ENCODE results near the gene LPAR1. TPM values are rescaled to one million over a fixed set of nuclear protein-coding genes. Genes with fewer than 3 reads are reported as not detected.

LPAR1 gene, protein sequence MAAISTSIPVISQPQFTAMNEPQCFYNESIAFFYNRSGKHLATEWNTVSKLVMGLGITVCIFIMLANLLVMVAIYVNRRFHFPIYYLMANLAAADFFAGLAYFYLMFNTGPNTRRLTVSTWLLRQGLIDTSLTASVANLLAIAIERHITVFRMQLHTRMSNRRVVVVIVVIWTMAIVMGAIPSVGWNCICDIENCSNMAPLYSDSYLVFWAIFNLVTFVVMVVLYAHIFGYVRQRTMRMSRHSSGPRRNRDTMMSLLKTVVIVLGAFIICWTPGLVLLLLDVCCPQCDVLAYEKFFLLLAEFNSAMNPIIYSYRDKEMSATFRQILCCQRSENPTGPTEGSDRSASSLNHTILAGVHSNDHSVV
- 10.4 TPM for polyA plus RNA-seq (2012; ENCODE audit: insufficient read depth, insufficient read length, low read depth)

DNA sequence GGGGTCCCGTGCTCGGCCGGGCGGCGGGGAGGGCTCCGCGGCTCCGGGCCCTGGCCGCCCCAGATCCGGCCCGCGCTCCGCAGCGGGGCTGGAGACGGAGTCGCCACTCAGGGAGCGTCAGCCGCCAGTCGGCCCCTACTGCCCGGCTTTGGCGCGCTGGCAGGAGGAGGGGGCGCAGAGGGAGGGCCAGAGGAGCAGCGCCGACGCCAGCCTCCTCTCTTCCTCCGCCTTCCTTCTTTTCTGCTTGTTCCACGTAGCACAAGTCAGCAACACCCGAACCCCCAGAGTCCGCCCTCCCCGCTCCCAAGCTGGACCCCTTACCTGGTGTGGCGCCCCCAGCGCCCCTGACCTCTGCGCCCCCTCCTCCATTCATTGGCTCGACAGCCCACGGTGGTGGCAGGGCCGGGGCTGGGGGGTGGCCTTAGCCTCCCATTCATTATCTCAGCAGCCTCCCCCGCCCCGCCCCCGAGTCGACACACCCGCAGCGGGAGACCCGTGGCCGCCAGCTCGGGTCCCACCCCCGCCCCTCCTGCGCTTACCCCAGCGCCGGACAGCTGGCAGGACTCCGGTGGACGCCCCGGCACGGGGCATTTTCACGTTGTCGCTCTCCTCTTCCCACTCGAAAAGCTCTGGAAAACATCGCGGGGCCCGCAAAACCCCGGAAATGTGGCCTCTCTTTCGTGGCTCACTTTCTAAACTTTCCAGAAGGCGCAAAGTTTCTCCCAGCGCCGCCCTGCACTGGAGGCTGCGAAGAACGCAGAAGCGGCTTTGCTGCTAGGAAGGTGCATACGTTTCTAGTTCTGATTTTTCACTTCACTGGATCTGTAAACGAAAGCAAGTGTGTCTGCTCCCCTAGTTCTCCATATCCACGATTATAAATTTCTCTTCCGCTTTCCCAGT is at the start of gene LPAR1:
Gene LPAR1 (minus strand): TSS at position 140 of the 900 bp plus-strand sequence. CDS start 66,353 bp downstream, outside the sequence.
- TF ChIP-seq CTCF (IDR thresholded peaks at IDR 0.05; ENCODE audit: low read depth, low read length) = no peak
- peak within 1 kb of the TSS; percentile 68 for H3K4me3 ChIP-seq (ENCODE audit: low read depth, low read length)
- no peaks in the 10 kb centered on the region for H3K36me3 ChIP-seq
- peaks cover 9% of the 10 kb centered on the region for H3K4me1 ChIP-seq
- H3K9me3 ChIP-seq = no peaks in the 10 kb centered on the region
- H3K27me3 ChIP-seq = no peaks in the 10 kb centered on the region
- peak; percentile 64 for DNase-seq

- no peaks in the 10 kb centered on the region for H3K27me3 ChIP-seq
- no peak overlapping the region for H3K4me3 ChIP-seq (ENCODE audit: low read depth, low read length)
- H3K4me1 ChIP-seq = no peaks in the 10 kb centered on the region
- no peak for DNase-seq
- no peaks in the 10 kb centered on the region for H3K9me3 ChIP-seq
- TF ChIP-seq CTCF (IDR thresholded peaks at IDR 0.05; ENCODE audit: low read depth, low read length) = no peak
- no peaks in the 10 kb centered on the region for H3K36me3 ChIP-seq
These were observed 40.2 kb upstream of the LPAR1 start for GRCh38 chr9:111078391-111079038.

GRCh38 chr9:111076519-111076918 is 38.2 kb upstream of the LPAR1 start:
- Histone ChIP-seq H3K4me1 (no peaks in the 10 kb centered on the region), H3K36me3 (no peaks in the 10 kb centered on the region), H3K27me3 (no peaks in the 10 kb centered on the region), H3K4me3 (ENCODE audit: low read depth, low read length) (no peak overlapping the region), H3K9me3 (no peaks in the 10 kb centered on the region)
- no peak for DNase-seq
- no peak for TF ChIP-seq CTCF (IDR thresholded peaks at IDR 0.05; ENCODE audit: low read depth, low read length)

- Histone ChIP-seq H3K36me3 (no peaks in the 10 kb centered on the region), H3K9me3 (no peaks in the 10 kb centered on the region), H3K4me1 (no peaks in the 10 kb centered on the region), H3K4me3 (ENCODE audit: low read depth, low read length) (no peak overlapping the region), H3K27me3 (no peaks in the 10 kb centered on the region)
- no peak for DNase-seq
- no peak for TF ChIP-seq CTCF (IDR thresholded peaks at IDR 0.05; ENCODE audit: low read depth, low read length)
These were observed 37.8 kb upstream of the LPAR1 start for GRCh38 chr9:111076042-111076441.

DNA sequence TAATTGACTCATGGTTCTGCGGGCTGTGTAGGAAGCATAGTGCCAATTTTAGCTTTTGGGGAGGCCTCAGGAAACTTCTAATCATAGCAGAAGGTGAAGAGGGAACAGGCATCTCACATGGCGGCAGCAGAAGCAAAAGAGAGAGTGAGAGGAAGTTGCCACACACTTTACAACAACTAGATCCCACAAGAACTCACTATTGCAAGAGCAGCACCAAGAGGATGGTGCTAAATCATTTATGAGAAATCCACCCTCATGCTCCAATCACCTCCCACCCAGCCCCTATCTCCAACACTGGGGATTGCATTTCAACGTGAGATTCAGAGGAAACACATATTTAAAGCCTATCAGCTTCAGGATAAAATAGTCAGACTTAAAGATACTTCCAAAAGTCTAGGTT is 36.1 kb upstream of the LPAR1 start:
- no peak for DNase-seq
- H3K9me3 ChIP-seq = no peaks in the 10 kb centered on the region
- H3K27me3 ChIP-seq = no peaks in the 10 kb centered on the region
- no peak overlapping the region for H3K4me3 ChIP-seq (ENCODE audit: low read depth, low read length)
- no peaks in the 10 kb centered on the region for H3K36me3 ChIP-seq
- TF ChIP-seq CTCF (IDR thresholded peaks at IDR 0.05; ENCODE audit: low read depth, low read length) = peak; percentile 24; the same call in 1 of the 2 replicates
- H3K4me1 ChIP-seq = no peaks in the 10 kb centered on the region; the same call in none of the 2 replicates

Measured in BE2C (cell line).